Stimulated activated CD4-positive, alpha-beta T cell treated with anti-CD3 and anti-CD28 coated beads, Interleukin-12 subunit alpha, Interleukin-12 subunit beta, amount 100 ng/mL, for 24 hours (primary cell): Measurements from ENCODE around the gene RHBDF1.

ENCODE experiments used
- DNase-seq, 2 experiments: peaks; one replicate each; pipeline ENCODE4 v3.0.0-alpha.2; 2020; ENCODE audit warnings: low read depth in 2 of 2

RHBDF1 gene

DNA sequence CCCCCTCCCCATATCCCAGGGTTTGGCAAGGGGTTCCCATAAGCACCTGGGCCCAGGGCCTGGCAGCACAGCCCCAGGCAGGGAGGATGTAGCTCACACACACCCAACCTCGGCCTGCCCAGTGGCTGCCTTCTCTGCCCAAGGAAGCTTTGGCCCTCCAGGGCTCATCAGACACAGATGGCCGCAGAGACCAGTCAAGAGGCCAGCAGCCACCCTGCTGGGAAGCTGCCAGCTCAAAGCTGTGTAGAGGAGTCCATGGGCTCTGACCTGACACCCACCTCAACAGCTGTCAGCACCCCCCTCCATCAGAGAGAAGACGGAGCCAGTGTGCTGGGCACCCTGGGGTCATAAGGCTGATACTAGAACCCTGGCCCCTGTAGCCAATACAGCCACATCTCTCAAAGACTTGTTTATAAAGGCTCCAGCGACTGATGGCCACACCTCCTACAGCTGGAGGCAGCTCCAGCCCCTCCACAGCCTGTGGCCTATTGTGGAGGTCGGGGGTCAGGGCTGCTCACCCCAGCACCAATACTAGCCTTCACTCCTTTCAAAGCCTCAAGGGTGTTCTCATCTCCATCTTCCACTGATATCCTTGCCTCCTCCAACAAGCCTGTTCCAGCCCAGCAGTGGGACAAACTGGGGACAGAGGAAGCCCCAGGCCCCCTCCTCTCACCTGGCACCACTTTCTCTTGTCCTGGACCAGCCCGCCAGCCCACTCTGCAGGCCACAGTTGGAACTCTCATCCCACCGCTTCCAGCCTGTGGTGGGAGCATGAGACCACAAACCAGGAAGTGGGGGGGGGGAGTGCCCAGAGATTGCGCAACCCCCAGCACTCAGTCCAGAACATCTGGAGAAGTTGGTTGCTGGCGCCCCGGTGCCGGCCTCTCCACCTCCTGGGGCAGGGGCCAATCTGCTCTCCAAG is 3.4 kb upstream of the RHBDF1 start:
- DNase-seq: no peak

DNA sequence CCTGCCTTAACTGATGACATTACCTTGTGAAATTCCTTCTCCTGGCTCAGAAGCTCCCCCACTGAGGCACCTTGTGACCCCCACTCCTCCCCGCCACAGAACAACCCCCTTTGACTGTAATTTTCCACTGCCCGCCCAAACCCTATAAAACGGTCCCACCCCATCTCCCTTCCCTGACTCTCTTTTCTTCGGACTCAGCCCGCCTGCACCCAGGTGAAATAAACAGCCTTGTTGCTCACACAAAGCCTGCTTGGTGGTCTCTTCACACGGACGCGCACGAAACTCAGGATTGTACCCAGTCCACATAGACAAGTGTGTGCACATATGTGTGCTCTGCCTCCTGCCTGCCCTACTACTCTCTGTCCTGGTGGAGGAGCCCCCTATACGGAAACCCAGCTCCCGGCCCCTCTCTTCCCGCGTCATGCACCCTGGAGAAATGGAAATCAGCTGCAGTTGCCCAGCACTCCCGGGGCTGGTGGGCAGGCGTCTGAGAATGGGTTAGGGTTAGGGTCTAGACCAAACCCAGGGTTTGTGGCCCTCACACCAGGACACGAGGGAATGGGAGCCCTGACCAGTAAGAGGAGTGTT is 2.4 kb upstream of the RHBDF1 start:
- no peak for DNase-seq

DNA sequence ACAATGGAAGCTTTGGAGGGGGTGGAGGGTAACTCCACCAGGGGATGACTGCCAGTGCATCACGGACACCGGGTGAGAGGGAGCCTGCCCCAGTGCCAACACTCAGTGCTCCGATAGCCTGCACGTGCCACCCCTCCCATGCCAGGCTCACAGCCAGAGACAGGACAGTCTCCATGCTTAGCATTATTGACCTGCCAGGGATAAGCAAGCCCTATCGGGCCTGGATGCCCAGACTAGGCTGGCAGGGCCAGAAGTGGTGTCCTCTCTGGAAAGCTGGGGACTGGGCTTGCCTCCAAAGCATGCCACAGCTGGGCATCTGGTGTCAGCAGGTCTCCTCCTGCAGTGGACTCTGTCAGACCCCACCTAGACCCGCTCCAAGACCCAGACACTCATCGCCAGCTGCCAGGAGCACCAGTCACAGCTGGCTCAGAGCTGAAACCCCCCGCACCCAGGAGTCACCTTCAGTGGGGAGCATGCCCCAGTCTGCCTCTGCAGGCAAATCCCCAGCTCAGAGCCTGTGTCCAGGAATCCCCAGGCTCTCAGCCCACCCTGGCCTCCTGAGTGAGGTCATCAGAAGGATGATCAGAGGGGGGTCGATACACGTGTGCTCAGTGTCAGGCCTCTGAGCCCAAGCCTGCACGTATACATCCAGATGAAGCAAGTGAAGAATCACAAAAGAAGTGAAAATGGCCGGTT is 1.8 kb upstream of the RHBDF1 start:
- no peak for DNase-seq

DNA sequence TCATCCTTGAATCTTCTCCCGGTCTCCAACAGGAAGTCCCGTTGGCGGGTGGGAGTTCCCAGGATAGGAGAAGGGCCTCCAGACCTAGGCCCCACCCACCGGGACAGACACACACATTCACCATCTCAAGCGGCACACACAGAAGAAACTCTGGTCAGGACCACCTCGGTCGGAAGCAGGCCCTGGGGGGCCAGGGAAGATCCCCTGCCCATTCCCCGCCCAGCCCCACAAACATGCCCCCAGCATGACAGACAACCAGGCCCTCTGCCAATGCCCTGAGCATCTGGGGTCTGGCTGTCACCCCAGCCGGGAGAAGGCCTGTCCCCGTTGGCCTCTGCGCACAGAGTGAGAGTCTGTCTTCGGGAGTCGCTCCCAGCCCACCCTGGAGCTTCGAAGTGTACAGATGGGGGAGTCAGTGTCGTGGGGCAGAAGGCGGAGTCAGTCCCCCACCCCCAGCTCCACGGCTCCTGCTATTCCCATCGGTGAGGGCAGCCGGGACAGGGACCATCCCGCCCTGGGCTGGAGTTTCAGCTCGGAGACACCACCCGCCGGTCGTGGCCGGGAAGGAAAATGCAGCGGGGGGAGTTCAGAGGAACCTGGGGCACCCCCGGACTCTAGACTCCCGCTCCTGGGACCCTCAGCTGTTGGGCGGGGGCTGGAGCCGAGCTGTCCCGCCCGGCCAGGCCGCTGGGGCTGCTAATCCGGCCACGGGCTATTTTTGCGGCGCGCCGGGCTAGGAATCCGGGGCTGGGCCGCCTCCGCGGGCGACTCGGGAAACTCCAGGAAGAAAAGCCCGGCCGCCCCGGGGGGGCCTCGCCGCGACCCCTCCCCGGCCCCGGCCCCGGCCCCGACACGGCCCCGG is 660 bp downstream of the RHBDF1 start:
- no peak for DNase-seq

DNA sequence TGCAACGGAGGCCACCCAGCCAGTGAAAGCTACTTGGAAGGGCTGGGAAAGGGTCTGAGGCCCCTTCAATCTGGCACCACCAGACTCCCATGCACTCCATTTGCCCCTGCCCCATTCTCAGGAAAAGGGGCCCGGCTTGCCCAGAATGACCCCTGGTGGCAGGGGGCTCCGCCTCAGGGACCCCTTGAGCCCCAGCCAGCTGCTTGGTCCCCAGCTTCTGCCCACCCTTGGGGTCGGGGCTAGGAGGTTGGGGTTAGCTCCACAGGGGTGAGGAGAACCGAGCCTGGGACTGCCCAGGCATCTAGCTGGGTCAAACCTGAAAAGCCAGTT is 1.3 kb downstream of the RHBDF1 start:
- no peak for DNase-seq

DNA sequence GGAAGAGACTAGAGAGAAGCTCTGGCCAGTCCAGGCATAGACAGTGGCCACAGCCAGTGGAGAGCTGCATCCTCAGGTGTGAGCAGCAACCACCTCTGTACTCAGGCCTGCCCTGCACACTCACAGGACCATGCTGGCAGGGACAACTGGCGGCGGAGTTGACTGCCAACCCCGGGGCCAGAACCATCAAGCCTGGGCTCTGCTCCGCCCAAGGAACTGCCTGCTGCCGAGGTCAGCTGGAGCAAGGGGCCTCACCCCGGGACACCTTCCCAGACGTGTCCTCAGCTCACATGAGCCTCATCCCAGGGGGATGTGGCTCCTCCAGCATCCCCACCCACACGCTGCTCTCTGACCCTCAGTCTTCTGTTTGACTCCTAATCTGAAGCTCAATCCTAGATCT is 3.2 kb downstream of the RHBDF1 start:
- no peak for DNase-seq

DNA sequence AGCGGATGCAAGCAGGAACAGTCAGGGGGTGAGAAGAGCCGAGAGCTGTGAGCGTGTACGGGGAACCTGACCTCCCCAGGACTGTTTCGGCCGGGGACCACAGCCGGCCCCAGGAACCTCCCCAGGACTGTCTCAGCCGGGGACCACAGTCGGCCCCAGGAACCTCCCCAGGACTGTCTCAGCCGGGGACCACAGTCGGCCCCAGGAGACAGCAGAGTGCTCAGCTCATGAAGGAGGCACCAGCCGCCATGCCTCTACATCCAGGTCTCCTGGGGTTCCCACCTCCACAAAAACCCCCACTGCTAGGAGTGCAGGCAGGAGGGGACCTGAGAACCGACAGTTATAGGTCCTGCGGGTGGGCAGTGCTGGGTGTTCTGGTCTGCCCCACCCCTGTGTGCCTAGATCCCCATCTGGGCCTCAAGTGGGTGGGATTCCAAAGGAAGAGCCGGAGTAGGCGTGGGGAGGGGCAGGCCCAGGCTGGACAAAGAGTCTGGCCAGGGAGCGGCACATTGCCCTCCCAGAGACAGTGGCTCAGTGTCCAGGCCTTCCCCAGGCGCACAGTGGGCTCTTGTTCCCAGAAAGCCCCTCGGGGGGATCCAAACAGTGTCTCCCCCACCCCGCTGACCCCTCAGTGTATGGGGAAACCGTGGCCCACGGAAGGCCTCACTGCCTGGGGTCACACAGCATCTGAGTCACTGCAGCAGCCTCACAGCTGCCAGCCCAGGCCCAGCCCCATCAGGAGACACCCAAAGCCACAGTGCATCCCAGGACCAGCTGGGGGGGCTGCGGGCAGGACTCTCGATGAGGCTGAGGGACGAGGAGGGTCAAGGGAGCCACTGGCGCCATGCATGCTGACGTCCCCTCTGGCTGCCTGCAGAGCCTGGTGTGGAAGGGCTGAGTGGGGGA is 4.3 kb downstream of the RHBDF1 start:
- no peak for DNase-seq

DNA sequence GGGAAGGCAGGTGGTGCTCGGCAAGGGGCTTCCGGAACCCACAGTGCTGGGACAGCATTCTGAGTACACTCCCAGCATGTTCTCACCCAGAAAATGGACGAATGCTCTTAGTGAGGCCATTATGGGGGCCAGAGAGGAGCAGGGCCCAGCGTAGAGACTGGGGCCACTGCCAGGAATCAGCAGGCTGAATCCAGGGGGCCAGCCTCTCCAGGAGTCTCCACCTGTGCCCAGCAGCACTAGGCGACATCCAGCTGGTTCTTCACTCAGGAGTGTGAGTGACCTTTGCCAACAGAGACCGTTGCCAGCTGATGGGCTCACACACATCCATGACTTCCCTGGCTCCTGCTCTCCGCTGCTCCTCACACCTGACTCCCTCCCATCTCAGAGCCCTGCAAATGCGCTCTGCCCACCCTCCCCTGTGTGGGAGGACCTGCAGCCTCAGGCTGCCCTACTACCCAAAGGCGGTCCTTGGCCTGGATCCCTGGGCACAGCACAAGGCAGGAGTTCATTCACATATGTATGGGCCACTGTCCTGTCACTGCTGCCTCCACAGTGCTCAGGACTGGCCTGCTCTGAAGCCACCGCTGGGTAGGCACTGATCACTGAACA is 5.1 kb downstream of the RHBDF1 start:
- DNase-seq: no peak

DNA sequence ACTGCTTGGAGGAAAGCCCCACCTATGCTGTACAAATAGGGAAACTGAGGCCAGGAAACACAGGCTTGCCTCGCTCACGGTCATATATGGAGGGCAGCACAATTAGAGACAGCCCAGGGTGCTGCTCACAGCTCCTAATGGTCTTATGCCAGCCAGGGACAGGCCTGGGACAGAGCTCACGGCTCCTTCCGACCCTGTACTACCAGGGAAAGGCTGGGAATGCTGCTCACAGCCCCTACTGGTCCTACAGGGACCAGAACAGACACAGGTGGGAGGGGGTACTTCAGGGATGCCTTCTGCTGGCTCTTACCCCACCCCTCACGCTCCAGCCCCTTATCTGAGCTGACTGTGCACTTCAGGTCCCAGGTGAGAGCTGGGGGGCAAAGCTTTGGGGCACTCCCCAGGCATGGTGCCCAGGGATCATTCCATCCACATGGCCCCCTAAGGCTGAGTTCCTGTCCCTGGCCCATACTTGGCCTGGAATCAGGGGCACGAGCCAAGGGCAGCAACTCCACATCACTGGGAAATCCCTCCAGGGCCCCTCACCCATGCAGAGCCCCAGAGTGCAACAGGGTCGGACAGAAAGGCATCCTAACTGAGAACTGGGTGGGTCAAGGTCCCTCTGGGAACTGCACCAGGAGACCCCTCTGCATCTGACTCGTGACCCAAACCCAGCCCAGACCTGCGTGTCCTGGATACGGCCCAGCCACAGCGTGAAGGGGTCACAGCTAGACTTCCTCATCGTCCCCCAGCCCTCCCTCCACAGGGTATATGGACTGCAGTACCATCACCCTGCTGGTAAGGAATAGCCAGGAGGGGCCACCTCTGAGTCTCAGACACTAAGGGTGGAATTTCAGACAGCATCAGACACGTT is 5.9 kb downstream of the RHBDF1 start:
- DNase-seq: no peak

DNA sequence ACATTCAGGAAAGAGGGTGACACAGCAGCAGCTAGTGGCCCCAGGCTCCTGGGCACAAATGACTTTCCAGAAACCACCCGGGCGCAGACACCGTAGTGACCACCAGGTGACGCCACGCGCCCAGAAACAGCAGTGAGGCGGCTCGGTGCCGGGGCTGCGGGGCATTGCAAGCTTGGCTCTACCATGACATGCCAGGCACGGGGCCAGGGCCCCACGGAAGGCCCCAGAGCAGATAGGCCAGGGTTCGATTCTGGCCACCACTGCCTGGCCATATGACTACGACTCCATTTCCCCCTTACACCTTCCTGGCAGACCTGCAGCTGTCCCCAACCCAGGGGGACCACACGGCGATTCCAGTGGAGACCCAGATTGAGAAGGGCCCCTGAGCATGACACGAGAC is 6.7 kb downstream of the RHBDF1 start:
- peak; percentile 74 to 83 for DNase-seq

DNA sequence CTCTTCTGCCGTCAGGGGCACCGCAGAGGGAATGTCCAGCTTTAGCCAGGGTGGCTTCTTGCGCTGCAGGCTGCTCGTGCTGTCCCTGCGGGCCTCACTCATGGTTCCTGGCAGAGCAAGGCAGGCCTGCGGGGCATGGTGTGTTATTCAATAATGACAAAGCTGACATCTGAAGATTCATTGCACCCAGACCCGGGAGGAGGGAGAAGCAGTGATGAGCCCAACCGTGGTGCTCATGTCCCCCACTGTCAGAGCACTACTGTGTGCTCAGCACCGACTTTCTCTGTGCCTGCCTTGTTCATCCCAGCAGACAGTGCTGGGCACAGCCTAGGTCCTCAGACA is 7.5 kb downstream of the RHBDF1 start:
- no peak for DNase-seq

DNA sequence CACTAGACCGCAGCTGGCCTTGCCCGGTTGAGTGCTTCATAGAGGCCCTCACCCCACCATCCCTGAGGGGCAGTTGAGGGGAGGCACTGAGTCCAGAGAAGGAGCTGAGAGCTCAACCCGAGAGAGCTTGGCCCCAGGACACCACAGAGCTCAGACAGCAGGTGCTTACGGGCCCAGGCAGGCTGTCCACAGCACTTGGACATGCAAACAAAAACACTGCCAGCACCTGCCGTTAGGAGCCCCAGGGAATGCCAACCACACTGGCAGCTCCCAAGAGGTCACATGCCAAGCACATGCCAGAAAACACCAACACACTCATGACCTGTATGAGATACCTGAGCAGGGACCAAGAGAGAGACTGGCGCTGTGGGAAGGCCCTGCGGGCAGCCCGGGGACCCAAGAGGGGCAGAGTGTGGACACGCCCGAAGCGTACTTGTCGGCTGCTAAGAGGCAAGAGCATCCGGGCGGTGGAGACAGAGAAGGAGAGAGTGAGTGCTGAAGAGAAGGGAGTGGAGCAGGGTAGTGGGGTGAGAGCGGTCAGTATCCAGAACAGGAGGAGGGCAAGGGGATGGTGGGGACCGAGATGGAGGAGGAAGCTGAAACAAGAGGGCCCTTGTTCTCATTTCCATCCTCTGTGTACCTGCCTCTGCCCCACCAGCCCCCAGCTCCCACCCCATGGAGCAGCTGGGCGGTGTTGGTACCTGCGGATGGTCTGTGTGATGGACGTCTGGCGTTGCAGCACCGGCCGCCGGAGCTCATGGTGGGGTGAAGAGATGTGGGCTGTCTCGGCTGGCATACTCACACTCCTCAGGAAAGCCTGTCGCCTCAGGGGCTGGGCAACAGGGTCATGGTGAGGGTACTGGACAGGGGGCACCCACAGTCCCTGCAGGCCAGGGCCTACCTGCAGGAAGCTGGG is 8.2 kb downstream of the RHBDF1 start:
- DNase-seq: no peak

DNA sequence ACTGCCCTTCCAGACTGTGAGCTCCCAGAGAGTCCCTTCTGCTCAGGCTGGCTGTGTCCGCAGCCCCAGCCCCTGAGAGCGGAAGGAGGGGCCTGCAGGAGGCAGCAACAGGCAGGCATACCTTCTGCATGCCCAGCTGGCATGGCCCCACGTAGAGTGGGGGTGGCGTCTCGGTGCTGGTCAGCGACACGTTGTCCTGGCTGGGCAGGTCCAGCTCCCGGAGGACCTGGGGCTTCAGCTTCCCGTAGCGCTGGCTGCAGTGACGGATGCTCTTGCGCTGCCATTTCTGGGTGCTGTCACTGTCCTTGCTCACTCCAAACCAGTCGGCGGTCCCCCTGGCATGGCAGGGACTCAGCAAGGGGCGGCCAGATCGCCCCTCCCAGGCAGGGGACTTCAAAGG is 9.0 kb downstream of the RHBDF1 start:
- no peak for DNase-seq

DNA sequence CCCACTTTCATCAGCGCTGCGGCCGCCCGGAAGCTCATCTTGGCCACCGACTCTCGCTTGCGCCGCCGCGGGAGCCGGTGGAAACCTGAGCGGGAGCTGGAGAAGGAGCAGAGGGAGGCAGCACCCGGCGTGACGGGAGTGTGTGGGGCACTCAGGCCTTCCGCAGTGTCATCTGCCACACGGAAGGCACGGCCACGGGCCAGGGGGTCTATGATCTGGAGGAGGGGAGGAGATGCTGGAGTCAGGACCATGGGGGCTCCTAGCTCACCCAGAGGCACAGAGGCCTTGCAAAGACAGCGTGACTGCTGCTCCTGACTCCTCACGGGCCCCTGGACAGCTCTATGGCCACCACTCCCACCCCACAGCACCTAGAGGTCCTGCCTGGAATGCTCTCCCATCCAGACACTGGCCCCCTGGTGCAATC is 9.5 kb downstream of the RHBDF1 start:
- no peak for DNase-seq

DNA sequence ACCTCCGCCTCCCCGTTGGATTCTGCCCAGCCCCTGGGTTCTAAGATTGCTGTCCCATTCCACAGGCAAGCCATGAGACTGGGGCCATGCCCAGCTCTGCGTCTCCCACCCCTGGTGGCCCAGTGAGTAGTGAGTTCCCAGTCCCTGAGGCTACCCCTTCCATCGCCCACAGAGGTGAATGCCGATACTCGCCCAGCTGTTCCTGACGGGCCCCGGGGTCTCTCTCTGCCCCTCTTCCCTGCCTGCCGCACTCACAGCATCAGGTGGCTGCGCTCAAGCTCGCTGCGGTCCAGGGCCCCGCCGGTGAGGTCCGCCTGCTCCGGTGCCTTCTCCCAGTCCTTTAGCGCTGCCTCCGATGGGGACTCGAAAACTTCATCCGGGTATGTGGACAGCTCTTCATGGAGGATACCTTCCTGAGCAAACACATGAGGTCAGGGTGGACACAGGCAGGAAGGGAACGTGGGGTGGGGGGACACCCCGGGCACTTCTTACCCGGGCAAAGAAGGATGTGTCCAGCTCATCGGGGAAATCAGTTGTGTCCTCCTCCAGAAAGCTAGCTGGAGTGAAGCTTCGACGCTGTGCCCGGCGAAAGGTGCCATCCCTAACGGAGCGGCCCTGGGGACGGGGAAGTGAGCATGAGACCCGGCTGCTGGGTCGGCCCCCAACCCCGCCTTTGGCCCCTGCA is 10.0 kb downstream of the RHBDF1 start:
- no peak for DNase-seq

DNA sequence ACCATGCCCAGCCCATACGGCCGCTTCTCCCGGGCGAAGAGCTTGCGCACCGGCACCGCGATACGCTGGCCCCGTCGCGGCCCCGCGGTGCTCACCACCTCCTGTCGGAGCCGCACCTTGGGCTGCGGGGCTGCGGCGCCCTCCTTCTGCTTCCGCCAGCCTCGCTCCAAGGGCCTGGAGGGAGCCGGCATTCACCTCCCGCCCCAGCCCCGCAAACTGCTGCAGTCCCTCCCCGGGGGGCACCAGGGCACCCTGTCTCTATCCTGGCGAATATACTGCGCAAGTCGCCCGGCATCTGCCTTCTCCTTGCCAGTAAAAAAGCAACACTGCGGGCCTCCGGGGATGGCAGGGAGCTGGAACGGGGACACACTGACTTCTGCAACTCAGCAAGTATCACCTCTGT is 10.6 kb downstream of the RHBDF1 start:
- DNase-seq: no peak

DNA sequence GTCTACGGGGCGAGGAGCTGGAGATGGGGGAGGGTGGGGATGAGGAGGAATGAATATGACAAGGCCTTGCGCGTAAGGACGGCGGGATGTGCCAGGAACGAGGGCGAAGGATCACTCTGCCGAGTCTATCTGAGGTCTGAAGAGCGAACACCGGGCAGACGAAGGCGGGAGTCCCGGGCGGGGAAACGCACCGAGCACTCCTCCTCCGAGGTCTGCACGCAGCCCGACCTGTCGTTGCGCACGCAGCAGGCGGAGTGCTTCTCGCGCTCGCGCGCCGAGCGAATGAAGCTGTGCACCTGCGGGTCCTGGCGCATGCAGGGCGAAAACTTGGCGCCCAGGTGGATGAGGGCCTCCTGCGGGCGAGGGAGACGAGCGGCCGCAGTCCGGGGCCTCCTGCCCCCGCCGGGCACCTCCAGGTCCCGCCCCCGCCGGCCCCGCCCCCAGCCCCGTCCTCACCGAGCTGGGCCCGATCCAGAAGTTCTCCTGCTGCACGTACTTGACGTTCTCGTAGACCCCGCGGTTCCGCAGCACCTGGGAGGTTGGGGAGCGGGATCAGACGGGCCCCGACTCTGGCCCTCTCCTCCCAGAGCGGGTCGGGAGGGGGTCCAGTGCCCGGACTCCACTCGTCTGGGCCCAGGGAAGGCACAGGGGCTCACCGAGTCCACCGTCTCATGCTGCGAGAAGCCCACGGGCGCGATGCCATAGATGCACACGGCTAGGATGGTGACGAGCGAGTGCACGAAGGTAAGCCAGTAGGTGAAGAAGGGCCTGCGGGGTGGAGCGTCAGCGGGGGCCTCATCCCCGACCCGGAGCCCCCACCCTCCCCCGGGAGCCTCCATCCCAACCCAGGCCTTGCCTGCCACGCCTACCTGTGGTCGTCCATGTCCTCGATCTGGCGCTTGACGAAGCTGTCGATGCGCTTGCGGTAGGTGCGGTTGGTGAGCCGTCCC is 11.2 kb downstream of the RHBDF1 start:
- no peak for DNase-seq
